Pancreas (tissue), 10 donors: ENCODE results near the gene ZXDC. TPM values are rescaled to one million over a fixed set of nuclear protein-coding genes. Genes with fewer than 3 reads are reported as not detected.

Source experiments
- ATAC-seq, 4 donors: fragments of 200-7000 bp; cut with Tn5 transposase; one replicate each; pipeline versions ENCODE4 v1.8.0 to v1.9.1; 2020; ENCODE audit warnings: mild to moderate bottlenecking in 4 of 4, moderate library complexity in 4 of 4
- DNase-seq, 6 donors: peaks; one replicate each; pipeline ENCODE4 v3.0.0-alpha.2; 2020
- FAIRE-seq: peaks from 2 replicates; lab custom pipeline; 2012; peaks lifted over from hg19 to GRCh38; lab: Jason Lieb, UNC
- H3K27ac ChIP-seq, 4 donors: fragments of 200-600 bp; sonication (generic); 1 replicate in 3 of 4; 2 replicates in 1 of 4; pipeline versions ENCODE4 v1.5.0 to v1.8.0; 2020
- H3K27me3 ChIP-seq, 4 donors: fragments of 200-600 bp; one replicate each; pipeline ENCODE4 v1.8.0; 2021
- H3K36me3 ChIP-seq, 3 donors: fragments of 200-600 bp; sonication (generic) in 1 of 3; one replicate each; pipeline versions ENCODE4 v1.5.0 to v1.8.0; 2020 to 2021
- H3K4me1 ChIP-seq, 3 donors: fragments of 200-600 bp; one replicate each; pipeline ENCODE4 v1.8.0; 2021
- H3K4me3 ChIP-seq, 4 donors: fragments of 200-600 bp; sonication (generic) in 2 of 4; one replicate each; pipeline versions ENCODE4 v1.5.0 to v1.8.0; 2020 to 2021
- H3K9me3 ChIP-seq, 4 donors: fragments of 200-600 bp; one replicate each; pipeline ENCODE4 v1.8.0; 2021
- WGBS, 2 donors: extraction: QIAGEN DNeasy Blood & Tissue Kit; methylation state at CpG; one replicate each; pipeline ENCODE4 v1.1.7; 2013; 5-methylcytosine and 5-hydroxymethylcytosine counted together
- intact Hi-C, 3 donors: fragments of 100-400 bp; cut with DNase I; formaldehyde crosslinking; loops; one replicate each; pipeline versions ENCODE4 v1.11.1 to v1.14.2; 2022
- polyA plus RNA-seq, 2 donors: library from polyadenylated mRNA; stranded (reverse); fragments of 200-250 nt; gene quantifications; one replicate each; pipeline ENCODE4 v1.2.3, GENCODE V29; 2013
- total RNA-seq, 6 donors: library from RNA; stranded (reverse); fragmentation: NEBNext Ultra II Directional in 4 of 6; extraction: Animal tissue kit (Norgen Biotek cat#: 25700) in 4 of 6; gene quantifications; one replicate each; pipeline versions ENCODE4 v1.2.1 to v1.2.4, GENCODE V29; 2021 to 2023
- TF ChIP-seq, protein P1 (sequence below), 4 donors: fragments of 200-600 bp; sonication (generic) in 3 of 4; IDR thresholded peaks; one replicate each; pipeline versions ENCODE4 v1.5.0 to v1.8.0; 2021; ENCODE audit warnings: antibody characterized with exemption in 4 of 4
- donor health status: healthy with polysubstance abuse.
- donor health status: DM: no; HTN: no; CAD: no; lungs with moderate emphysema.
- donor health status: DM: no; HTN: no; CAD: no.
- donor health status: control.
- donor health status: control.
- donor health status: Bipolar disorder and iron deficiency.
- donor health status: DM: yes; HTN: yes; CAD: no.
- donor health status: DM: no; HTN: no; CAD: no.
- donor health status: DM: no; HTN: no; CAD: no.
- donor health status: DM: yes; HTN: yes; CAD: no.

ZXDC gene
- total and polyA plus RNA-seq, 8 donors, result 19.4 to 26.1 (median 20.9) TPM

DNA sequence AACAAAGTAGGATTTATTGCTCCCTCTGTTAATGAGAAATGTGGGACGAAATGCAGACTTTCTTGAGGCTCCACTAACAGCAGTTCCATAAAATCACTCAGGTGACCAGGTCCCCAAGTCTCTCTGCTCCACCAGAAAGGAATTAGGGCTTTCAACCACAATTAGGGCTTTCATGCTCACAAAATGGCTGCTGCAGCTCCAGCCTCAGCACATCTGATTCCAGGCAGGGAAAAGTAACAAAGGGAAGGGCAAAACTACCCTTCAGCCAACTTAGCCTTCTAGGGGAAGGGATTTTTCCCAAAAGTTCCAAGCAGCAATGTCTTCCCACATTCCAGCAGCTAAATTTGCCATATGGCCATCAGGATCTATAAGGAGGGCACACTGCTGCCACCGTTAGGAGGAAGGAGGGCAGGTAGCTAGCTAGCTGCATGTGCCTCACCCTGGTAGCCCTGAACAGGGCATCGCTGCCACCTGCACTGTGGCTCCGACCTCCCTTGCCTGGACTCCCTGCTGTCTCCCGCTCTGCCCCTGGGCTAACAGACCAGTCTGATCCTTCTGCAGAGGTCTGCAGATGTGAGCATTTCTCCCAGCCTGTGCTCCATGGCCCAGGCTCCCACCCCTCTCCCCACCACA, 68.2 kb downstream of the ZXDC start:
- WGBS, 2 donors, result 79 to 90% methylated on average over 5 of the region's 5 CpGs
- DNase-seq, result no peak
- TF ChIP-seq, protein P1, sequence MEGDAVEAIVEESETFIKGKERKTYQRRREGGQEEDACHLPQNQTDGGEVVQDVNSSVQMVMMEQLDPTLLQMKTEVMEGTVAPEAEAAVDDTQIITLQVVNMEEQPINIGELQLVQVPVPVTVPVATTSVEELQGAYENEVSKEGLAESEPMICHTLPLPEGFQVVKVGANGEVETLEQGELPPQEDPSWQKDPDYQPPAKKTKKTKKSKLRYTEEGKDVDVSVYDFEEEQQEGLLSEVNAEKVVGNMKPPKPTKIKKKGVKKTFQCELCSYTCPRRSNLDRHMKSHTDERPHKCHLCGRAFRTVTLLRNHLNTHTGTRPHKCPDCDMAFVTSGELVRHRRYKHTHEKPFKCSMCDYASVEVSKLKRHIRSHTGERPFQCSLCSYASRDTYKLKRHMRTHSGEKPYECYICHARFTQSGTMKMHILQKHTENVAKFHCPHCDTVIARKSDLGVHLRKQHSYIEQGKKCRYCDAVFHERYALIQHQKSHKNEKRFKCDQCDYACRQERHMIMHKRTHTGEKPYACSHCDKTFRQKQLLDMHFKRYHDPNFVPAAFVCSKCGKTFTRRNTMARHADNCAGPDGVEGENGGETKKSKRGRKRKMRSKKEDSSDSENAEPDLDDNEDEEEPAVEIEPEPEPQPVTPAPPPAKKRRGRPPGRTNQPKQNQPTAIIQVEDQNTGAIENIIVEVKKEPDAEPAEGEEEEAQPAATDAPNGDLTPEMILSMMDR (IDR thresholded peaks at IDR 0.05), result no peak
- Histone ChIP-seq H3K4me1 (no peaks in the 10 kb centered on the region), H3K4me3 (no peak overlapping the region), H3K9me3 (no peaks in the 10 kb centered on the region), H3K27me3 (no peaks in the 10 kb centered on the region), H3K27ac (no peak overlapping the region), H3K36me3 (no peaks in the 10 kb centered on the region)
- FAIRE-seq, result no peak
- ATAC-seq, result no peak
- intact Hi-C loops, result no loop called here

GRCh38 chr3:126406389-126407296, 69.0 kb downstream of the ZXDC start:
- TF ChIP-seq, protein P1 (IDR thresholded peaks at IDR 0.05), result no peak
- FAIRE-seq (no peak), ATAC-seq (no peak), DNase-seq (no peak)
- no peaks in the 10 kb centered on the region for H3K27me3 ChIP-seq
- H3K4me1 ChIP-seq, result no peaks in the 10 kb centered on the region
- no peak overlapping the region for H3K27ac ChIP-seq
- intact Hi-C loops, result no loop called here
- H3K36me3 ChIP-seq, result no peaks in the 10 kb centered on the region
- no peaks in the 10 kb centered on the region for H3K9me3 ChIP-seq
- 80 to 82% methylated on average over 15 of the region's 15 CpGs for WGBS, 2 donors
- H3K4me3 ChIP-seq, result no peak overlapping the region

- Histone ChIP-seq H3K4me3 (no peak overlapping the region), H3K4me1 (no peaks in the 10 kb centered on the region), H3K9me3 (no peaks in the 10 kb centered on the region), H3K36me3 (no peaks in the 10 kb centered on the region), H3K27ac (no peak overlapping the region), H3K27me3 (no peaks in the 10 kb centered on the region)
- FAIRE-seq (no peak), DNase-seq (no peak), ATAC-seq (no peak)
- TF ChIP-seq, protein P1 (IDR thresholded peaks at IDR 0.05), result no peak
- 77 to 79% methylated on average over 12 of the region's 12 CpGs for WGBS, 2 donors
- intact Hi-C loops, result no loop called here
These were observed 72.9 kb downstream of the ZXDC start for GRCh38 chr3:126402666-126403302.

DNA sequence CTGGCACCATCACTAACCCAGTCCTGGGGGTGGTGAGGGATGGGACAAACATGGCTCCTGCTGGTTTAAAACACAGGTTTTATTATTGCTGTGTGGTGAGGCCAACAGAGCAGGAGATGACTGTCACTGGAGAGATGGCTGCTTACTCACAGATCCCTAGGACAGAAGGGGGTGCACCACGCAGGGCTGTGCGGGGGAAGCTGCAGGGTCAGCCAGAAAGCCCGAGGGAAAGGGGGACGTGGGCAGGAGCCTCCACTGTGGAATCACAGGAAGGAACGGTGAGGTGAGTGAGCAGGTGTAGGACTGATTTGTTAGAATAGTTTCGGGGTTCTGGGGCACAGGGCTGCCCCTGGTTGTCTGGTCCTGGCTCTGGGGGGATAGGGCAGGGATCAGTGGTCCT, 73.5 kb downstream of the ZXDC start:
- Histone ChIP-seq H3K4me3 (no peak overlapping the region), H3K27ac (no peak overlapping the region), H3K27me3 (no peaks in the 10 kb centered on the region), H3K9me3 (no peaks in the 10 kb centered on the region), H3K36me3 (no peaks in the 10 kb centered on the region), H3K4me1 (no peaks in the 10 kb centered on the region)
- TF ChIP-seq, protein P1 (IDR thresholded peaks at IDR 0.05), result no peak
- WGBS, 2 donors, result 59 to 74% methylated on average over 6 of the region's 6 CpGs
- no peak for DNase-seq
- intact Hi-C loops, result no loop called here
- no peak for FAIRE-seq
- no peak for ATAC-seq
